ENCODE results near the gene RAB34. TPM values are rescaled to one million over a fixed set of nuclear protein-coding genes. Genes with fewer than 3 reads are reported as not detected.

RAB34 gene
- total and polyA plus RNA-seq, 9 of the 15 experiments (the other 6 are each of a cell fraction or from before 2014, with no cell fraction given) = 0.07 to 3.8 (median 0.46) TPM; not detected in 1

DNA sequence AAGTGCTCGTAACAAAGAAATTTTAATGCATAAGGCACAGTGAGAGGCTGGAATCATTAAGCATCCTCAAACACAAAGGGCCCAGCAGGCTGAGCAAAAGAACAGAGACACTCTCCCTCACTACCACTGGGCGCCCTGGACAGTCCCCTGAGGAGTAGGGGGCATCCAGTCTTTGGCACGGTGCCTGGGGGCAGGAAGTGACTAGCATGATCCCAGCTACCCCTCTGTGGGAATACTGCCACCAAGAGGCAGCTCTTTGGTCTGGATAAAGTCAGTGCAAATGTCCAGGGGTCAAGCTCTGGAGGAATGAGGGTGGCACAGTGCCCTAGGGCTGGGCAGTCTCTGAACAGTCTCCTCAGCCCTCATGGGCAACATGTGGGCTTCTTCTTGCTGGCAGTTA is 3.4 kb downstream of the RAB34 start:
- intact Hi-C loops (cut with micrococcal nuclease) = no loop called here
- FAIRE-seq = no peak

More for the DNA sequence above, 3.4 kb downstream of the RAB34 start:
- in situ Hi-C loops (cut with MboI) = no loop called here
- peak overlapping the region in 1 of 2 experiments; percentile 53; a peak in 1 of 4 replicates for H3K9ac ChIP-seq (ENCODE audit: insufficient read depth in 1 of 2, low read depth in 2 of 2, low read length in 2 of 2)
- peaks cover 18% of the 10 kb centered on the region for H3K79me2 ChIP-seq (ENCODE audit: control insufficient read depth, insufficient read depth, low read length)
- 0 out of 5 replicates have a peak, but pooled peaks cover 0 to 11% of the 10 kb centered on the region in 2 experiments for H3K27me3 ChIP-seq (ENCODE audit: control insufficient read depth in 2 of 2, insufficient read depth in 2 of 2, low read length in 2 of 2)
- H3K36me3 ChIP-seq (ENCODE audit: control insufficient read depth, insufficient read depth, low read length) = no peaks in the 10 kb centered on the region
- no peak overlapping the region for H2AFZ ChIP-seq (ENCODE audit: low read depth, low read length)
- H4K20me1 ChIP-seq (replicated peaks; ENCODE audit: control insufficient read depth, insufficient read depth, low read length) = no peaks in the 10 kb centered on the region
- no peak overlapping the region for H3K4me3 ChIP-seq
- ChIA-PET POLR2A (interaction anchor here (0.6 to 8.7 kb wide), 4 partner anchors 8 to 201 kb away, joined by 3 to 133 read pairs (median 4); partner anchors contain the start of genes RPL23A, SDF2 and SUPT6H), CTCF (ENCODE audit: low intra/inter-chr PET ratio) (no interaction called here)
- H3K4me2 ChIP-seq (ENCODE audit: insufficient read depth, low read length) = no peak overlapping the region
- no peaks in the 10 kb centered on the region for H3K9me1 ChIP-seq (ENCODE audit: control insufficient read depth, insufficient read depth, low read length)
- TF ChIP-seq ZNF146 (CRISPR knock-in tag; IDR thresholded peaks at IDR 0.05; ENCODE audit: unreplicated experiment) (no peak), NFIC (IDR thresholded peaks at IDR 0.05) (peak; percentile 82), RBM34 (IDR thresholded peaks at IDR 0.05; ENCODE audit: borderline replicate concordance, insufficient read depth, low read length) (no peak), KDM1A (IDR thresholded peaks at IDR 0.05) (peak; percentile 29 to 53; a peak in 2 of 4 replicates), HDAC2 (IDR thresholded peaks at IDR 0.05) (peak; percentile 41; the same call in 1 of the 2 replicates), HMG20B (CRISPR knock-in tag; IDR thresholded peaks at IDR 0.05) (no peak), RAD21 (CRISPR knock-in tag; conservative IDR thresholded peaks at IDR 0.05 in 1 of 2, IDR thresholded peaks at IDR 0.05 in 1 of 2) (0 out of 4 replicates have a peak, but pooled peaks of 1 of the 2 experiments have one; percentile 12), RCOR1 (IDR thresholded peaks at IDR 0.05; ENCODE audit: borderline replicate concordance in 1 of 2, low read depth in 2 of 2, low read length in 2 of 2) (peak in 1 of 2 experiments; percentile 29; a peak in 1 of 4 replicates), RBM25 (IDR thresholded peaks at IDR 0.05; ENCODE audit: low read depth, low read length, severe bottlenecking) (peak; percentile 87), MCM3 (IDR thresholded peaks at IDR 0.05) (no peak), PTBP1 (IDR thresholded peaks at IDR 0.05; ENCODE audit: low read depth, low read length) (0 out of 2 replicates have a peak, but pooled peaks have one; percentile 57), ZC3H4 (CRISPR knock-in tag; IDR thresholded peaks at IDR 0.05; ENCODE audit: borderline replicate concordance) (no peak), POLR2A (conservative IDR thresholded peaks at IDR 0.05) (no peak), CBX5 (IDR thresholded peaks at IDR 0.05; ENCODE audit: borderline replicate concordance, low read depth) (no peak), BCOR (IDR thresholded peaks at IDR 0.05) (peak; percentile 82), ZNF282 (CRISPR knock-in tag; IDR thresholded peaks at IDR 0.05) (no peak), SMARCA5 (IDR thresholded peaks at IDR 0.05) (peak; percentile 83; the same call in 1 of the 2 replicates)
- TF ChIP-seq, protein P1, sequence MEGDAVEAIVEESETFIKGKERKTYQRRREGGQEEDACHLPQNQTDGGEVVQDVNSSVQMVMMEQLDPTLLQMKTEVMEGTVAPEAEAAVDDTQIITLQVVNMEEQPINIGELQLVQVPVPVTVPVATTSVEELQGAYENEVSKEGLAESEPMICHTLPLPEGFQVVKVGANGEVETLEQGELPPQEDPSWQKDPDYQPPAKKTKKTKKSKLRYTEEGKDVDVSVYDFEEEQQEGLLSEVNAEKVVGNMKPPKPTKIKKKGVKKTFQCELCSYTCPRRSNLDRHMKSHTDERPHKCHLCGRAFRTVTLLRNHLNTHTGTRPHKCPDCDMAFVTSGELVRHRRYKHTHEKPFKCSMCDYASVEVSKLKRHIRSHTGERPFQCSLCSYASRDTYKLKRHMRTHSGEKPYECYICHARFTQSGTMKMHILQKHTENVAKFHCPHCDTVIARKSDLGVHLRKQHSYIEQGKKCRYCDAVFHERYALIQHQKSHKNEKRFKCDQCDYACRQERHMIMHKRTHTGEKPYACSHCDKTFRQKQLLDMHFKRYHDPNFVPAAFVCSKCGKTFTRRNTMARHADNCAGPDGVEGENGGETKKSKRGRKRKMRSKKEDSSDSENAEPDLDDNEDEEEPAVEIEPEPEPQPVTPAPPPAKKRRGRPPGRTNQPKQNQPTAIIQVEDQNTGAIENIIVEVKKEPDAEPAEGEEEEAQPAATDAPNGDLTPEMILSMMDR (IDR thresholded peaks at IDR 0.05 in 2 of 3, conservative IDR thresholded peaks at IDR 0.05 in 1 of 3; ENCODE audit: insufficient read depth in 2 of 3, low read depth in 1 of 3, low read length in 3 of 3) = peak; percentile 6 to 33 (median 27); a peak in 2 of 6 replicates
- no peak for ATAC-seq
- no TSS peak for BruUV-seq (replicated peaks)
- H3K9me3 ChIP-seq (replicated peaks; ENCODE audit: control insufficient read depth, insufficient read depth, low read depth, low read length) = 0 out of 2 replicates have a peak, but pooled peaks cover 2% of the 10 kb centered on the region
- WGBS (ENCODE audit: insufficient coverage, low coverage, missing lambda C conversion rate) = 48% methylated on average over 3 of the region's 3 CpGs
- no peak overlapping the region for H3K27ac ChIP-seq (ENCODE audit: extremely low read depth, low read depth, low read length)
- peaks cover 23 to 50% of the 10 kb centered on the region in 2 experiments for H3K4me1 ChIP-seq (replicated peaks in 1 of 2; ENCODE audit: control insufficient read depth in 2 of 2, insufficient read depth in 2 of 2, low read length in 2 of 2)
- no peak for DNase-seq (ENCODE audit: extremely low read depth in 1 of 4, low spot score in 3 of 4)
